GM23248 (cell line): ENCODE results near the gene CEP350.

Experiments used
- EZH2 ChIP-seq: fragments of 200-600 bp; sonication (generic); IDR thresholded peaks from 2 replicates; pipeline ENCODE4 v1.6.1; 2018; ENCODE audit warnings: antibody characterized with exemption, mild to moderate bottlenecking; ENCODE audit not compliant: insufficient read depth, poor library complexity, severe bottlenecking
- EZH2phosphoT487 ChIP-seq: fragments of 200-600 bp; sonication (generic); IDR thresholded peaks from 2 replicates; pipeline ENCODE4 v1.6.1; 2018; ENCODE audit warnings: antibody characterized with exemption, moderate library complexity, mild to moderate bottlenecking, low read depth; ENCODE audit not compliant: insufficient read depth

GRCh38 chr1:179933219-179933618 is 21.4 kb upstream of the CEP350 start:
- TF ChIP-seq EZH2 (no peak), EZH2phosphoT487 (no peak)
